HG03108 (cell line): ENCODE measurements around the gene KREMEN1.

Experiments
- ATAC-seq: cut with Tn5 transposase; IDR thresholded peaks from one replicate; pipeline ENCODE4 v1.9.1; 2021; ENCODE audit warnings: moderate library complexity; ENCODE audit not compliant: unreplicated experiment

Gene KREMEN1

GRCh38 chr22:29204455-29205183 is 131.8 kb downstream of the KREMEN1 start:
- no peak for ATAC-seq

GRCh38 chr22:29205252-29205593 is 132.4 kb downstream of the KREMEN1 start:
- no peak for ATAC-seq

GRCh38 chr22:29205594-29206371 is 132.9 kb downstream of the KREMEN1 start, which contains the start of gene EMID1:
Gene EMID1, plus strand, starts transcription at chr22:29205896. Its CDS starts 143 bp downstream, at chr22:29206039.
- ATAC-seq = no peak

GRCh38 chr22:29206372-29207242 is 133.8 kb downstream of the KREMEN1 start:
- ATAC-seq = no peak

GRCh38 chr22:29207243-29207550 is 134.4 kb downstream of the KREMEN1 start:
- ATAC-seq = no peak

DNA sequence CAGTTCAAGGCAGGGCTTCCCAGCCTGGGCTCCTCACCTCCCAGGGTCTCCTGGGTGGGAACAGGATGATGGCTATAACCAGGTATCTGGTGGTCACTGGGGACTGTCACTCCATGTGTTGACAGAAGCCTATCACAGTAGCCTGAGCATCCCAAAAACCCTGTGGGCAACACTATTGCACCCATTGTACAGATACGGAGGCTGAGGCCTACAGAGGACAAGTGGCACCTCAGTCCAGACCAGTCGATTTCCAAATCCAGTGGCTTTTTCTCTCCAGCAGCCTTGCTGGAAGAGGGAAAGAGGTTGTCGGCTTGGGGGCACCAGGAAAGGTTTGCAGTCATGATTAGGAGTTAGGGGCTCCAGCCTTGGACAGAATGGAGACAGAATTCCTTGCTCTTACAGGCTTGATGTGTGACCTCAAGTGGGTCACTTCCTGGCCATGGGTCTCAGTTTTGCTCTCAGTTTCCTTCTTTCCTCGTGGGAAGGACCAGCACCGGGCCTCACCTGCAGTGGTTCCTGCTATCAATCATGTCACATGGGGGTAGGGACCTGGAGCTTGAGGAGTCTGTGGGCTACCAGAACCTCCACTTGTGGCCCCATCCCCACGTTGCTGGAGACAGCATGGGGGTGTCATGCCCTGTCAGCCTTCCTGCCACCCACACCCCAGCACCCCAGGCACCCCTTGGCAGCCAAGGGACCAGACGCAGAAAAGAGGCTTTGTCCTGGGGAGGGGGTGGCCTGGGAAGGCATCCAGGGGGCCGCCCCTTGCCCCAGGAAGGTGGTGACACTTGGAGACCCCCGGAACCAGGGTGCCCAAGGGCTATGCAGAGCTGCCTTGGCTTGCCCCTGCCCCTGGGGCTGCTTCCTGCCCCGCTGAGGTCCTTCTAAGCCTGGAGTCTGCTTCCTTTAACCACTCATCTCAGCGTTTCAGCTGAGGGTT is 135.0 kb downstream of the KREMEN1 start:
- ATAC-seq = no peak

DNA sequence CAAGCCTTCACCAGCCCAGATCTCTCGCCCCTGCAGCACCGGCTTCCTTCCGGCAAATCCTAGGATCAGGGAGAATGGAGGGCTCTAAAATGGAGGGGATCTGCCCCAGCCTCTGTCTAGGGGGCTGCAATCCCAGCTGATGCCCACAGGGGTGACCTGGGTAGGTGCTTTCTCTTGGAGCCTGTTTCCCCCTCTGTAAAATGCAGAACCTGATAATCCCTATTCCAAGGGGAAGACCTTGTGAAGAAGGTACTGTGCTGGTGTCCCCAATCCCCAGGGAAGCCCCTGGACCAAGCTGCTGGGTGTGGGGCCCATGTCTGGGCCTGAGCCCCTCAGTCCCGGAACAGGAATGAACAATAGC is 135.6 kb downstream of the KREMEN1 start:
- ATAC-seq = no peak

DNA sequence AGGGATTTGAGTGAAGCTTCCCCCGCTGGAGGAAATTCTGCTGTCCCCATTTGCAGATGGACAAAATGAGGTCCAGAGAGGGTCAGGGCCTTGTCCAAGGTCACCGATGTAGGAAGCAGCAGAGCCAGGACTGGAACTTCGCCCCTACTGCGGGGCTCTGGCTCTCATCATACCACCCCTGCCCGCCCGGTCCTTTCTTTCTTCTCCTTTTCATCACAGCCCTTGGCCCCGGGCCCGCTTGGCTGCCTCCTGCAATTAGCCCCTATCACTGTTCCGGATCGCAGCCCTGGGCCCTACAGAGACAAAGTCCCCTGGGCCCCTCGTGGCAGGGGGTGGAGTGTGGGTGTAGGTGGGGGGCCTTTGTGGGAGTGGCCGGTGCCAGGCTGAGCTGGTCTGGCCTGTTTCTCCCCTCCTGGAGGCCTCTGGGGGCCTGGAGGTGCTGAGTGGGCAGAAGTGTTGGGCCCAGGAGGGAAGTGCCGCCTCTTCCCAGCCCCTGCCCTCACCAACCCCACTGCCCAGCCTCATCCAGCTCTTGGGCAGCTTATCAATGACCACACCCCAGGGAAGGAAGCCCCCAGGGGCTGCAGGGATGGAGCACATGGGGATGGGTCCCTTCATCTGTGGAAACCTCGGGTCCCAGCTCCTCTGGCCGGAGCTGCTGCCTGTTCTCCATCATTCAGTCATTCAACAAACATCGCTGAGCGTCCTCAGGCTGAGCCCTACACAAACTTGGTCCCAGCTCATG is 136.2 kb downstream of the KREMEN1 start:
- ATAC-seq = no peak

GRCh38 chr22:29209624-29209929 is 136.7 kb downstream of the KREMEN1 start:
- ATAC-seq = no peak

DNA sequence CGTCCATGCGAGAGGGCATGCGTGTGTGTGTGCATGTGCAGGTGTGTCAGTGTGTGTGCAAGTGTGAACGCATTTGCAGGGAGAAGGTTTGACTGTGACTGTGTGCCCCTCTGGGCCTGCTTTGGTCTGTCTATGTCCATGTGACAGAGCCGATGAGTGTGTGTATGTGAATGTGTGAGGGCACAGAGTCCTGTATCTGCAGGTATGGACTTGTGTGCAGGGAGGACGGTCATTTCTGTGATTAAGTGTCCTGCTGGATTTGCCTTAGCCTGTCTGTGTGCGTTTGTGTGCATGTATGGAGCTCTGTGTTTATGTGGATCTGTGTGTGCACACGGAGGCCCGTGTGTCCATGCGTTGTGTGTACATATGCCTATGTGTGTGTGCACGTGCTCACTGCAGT is 138.2 kb downstream of the KREMEN1 start:
- no peak for ATAC-seq

DNA sequence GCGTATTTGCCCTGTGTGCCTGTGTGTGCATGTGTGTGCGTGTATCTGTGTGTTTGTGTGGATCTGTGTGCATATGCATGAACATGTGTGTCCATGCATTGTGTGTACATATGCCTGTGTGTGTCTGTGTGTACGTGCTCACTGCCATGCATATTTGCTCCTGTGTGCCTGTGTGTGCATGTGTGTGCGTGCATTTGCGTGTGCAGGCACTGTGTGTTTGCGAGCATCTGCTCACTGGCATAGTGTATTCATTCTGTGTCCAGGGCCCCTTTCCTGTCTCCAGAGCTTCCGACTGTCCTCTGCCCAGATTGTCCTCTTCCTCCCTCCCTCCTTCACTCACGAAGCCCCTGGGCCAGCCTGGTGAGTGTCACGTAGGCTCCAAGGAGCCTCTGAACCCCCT is 138.6 kb downstream of the KREMEN1 start:
- no peak for ATAC-seq

- ATAC-seq = no peak
Observed at GRCh38 chr22:29212743-29213142, 139.9 kb downstream of the KREMEN1 start.

GRCh38 chr22:29213493-29213892 is 140.7 kb downstream of the KREMEN1 start:
- ATAC-seq = no peak

DNA sequence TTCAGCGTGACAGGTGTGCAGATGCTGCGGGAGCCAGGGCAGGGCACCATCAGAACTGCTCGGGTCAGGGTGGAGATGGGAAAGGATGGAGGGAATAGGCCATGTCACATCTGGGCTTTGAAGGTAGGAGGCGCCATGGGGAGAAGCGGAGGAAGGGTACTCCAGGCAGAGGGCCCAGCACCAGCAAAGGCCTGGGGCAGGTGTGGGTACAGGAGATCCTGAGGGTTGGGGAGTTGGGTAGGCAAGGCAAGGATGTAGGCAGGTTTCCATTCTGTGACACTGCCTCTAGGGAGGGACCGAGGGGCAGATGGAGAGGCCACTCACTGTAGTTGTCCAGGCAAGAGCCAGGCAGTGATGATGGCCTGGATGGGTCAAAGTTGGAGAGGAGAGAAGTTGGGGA is 141.4 kb downstream of the KREMEN1 start:
- no peak for ATAC-seq

DNA sequence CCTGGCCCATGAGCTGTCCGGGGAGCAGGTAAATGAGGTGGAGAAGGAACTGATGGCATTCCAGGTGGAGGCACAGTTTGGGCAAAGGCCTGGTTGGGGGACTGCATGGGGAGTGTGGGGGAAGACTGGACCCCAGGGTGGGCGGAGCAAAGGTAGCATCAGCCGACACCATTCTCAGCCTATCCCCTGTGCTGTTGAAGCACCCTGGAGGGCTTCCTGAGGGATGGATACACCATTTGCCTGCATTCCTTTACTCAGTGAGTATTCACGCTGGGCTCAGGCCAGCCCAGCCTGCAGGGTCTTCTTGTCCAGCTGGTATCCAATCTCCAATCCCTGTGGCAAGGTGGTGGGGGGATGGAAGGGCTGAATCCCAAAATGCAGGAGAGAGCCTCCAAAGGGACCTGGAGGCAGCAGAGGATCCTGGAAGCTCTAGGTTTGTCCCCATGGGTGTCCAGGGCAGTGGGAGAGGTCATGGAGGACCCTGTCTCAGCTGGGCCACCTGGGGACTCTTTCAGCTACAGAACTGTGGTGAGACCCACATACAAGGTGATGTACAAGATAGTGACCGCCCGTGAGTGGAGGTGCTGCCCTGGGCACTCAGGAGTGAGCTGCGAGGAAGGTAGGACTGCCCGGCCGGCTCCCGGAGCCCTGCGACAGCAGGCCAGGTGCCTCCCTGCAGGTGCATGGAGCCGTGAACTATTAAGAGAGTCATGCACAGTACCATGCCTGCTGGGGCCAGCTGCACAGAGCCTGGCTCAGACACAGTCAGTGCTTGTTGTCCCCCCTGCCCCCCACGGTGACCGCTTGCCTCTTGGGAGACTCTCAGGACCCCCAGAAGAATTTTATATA is 142.4 kb downstream of the KREMEN1 start:
- no peak for ATAC-seq

- no peak for ATAC-seq
Observed at GRCh38 chr22:29216011-29216872, 143.4 kb downstream of the KREMEN1 start.

- ATAC-seq = no peak
Observed at GRCh38 chr22:29216873-29217666, 144.2 kb downstream of the KREMEN1 start.
